Measurements from ENCODE around the gene OSCP1.

GRCh38 chr1:36440044-36440443 is 10.2 kb downstream of the OSCP1 start:
- TF ChIP-seq POLR2AphosphoS5 (IDR thresholded peaks at IDR 0.05) (no peak), POLR2A (IDR thresholded peaks at IDR 0.05) (no peak)
